Measurements from ENCODE around the gene OARD1. TPM values are rescaled to one million over a fixed set of nuclear protein-coding genes. Genes with fewer than 3 reads are reported as not detected.
"Not testable (repeated sequence)": the region's sequence is repeated elsewhere in the genome, so short reads cannot be mapped to it uniquely, and the experiment has no call there.

Gene OARD1
- polyA plus RNA-seq, 1 of the 3 experiments (the other 2 are of a cell fraction) = 5.6 TPM

DNA sequence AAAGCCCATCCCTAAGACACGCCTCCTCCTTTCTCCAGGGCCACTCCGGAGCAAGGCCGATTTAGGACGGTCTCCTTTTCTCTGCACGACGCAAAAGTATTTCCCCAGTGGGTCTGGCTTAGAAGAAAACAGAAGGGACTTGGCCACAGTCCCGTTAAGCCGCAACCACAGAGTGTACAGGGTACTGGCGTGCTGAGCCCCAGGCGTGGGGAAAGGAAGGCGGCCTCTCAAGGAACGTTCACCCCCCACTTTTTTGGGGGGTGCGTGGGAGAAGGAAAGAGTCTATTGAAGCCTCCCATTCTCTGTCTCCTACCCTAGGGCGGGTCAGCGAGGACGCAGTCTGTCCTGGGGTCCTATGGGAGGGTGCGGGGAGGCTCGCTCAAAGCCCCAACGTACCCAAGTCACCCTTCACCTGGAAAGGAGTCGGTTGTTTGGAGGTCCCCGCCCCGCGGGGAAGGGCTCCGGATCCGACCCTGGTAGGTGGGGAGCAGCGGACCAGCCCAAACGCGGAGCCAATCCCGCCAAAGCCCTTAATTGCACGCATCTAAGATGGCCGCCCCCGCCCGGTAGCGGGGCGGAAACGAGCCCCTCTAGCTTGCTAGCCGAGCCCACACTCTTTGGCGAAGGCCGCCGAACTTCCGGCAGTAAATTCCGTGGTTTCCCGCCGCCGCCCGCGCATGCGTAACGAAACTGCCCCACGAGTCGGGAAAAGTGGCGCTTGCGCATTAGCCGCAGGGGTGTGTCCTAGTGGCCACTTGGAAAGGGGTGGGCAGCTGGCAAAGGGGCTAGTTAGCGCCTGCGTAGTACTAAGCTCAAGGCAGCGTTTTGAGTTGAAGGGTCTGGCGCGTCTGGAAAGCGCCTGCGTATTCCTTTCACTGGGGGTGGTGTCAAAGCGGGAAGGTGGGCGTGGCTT, at the start of gene OARD1 (continued):
- TF ChIP-seq TCF12 (IDR thresholded peaks at IDR 0.05) = peak; percentile 16; the same call in 1 of the 2 replicates

DNA sequence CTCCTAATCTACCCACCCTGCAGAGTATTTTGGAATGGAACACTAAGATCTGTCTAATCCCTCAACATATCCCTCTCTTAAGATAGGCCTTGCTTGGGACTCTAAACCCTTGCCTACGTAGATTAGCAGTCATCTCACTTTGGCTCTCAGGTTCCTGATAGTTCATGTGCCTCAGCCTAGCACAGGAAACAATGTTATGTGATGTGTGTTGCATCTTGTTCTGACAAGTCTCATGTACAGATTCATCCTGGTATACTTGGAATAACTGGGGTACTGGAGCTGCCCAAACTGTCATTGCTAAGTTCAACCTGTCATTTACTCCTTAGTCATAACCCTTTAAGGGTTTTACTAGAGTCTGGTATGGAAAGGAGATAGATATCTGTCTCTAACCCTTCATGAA, 47.9 kb upstream of the OARD1 start:
- H3F3A ChIP-seq (replicated peaks; ENCODE audit: insufficient read depth) = no peaks in the 10 kb centered on the region
- 81% methylated on average over 1 of the region's 1 CpG for WGBS (ENCODE audit: low lambda C conversion rate)
- no peak overlapping the region for H2AFZ ChIP-seq (ENCODE audit: low read depth)
- H3K9me3 ChIP-seq = no peaks in the 10 kb centered on the region
- ChIA-PET CTCF (interaction anchor here (0.7 to 0.8 kb wide), 2 partner anchors 8 to 160 kb away, joined by 3 read pairs; no protein-coding TSS in a partner anchor), POLR2A (no interaction called here)
- no peak overlapping the region for H3K27ac ChIP-seq (ENCODE audit: low read depth in 2 of 2, low read length in 1 of 2)
- H3K9ac ChIP-seq = no peak overlapping the region
- no peaks in the 10 kb centered on the region for H4K20me1 ChIP-seq (ENCODE audit: insufficient read depth)
- H3K4me3 ChIP-seq (ENCODE audit: low read depth in 2 of 2, low read length in 1 of 2) = no peak overlapping the region
- no peaks in the 10 kb centered on the region for H3K4me1 ChIP-seq (ENCODE audit: control insufficient read depth in 1 of 2, insufficient read depth in 2 of 2, low read depth in 1 of 2, low read length in 1 of 2)
- DNase-seq = no peak
- H3K4me2 ChIP-seq = no peak overlapping the region
- H3K27me3 ChIP-seq (ENCODE audit: insufficient read depth) = no peaks in the 10 kb centered on the region
- H3K79me2 ChIP-seq (ENCODE audit: insufficient read depth) = no peaks in the 10 kb centered on the region
- no peaks in the 10 kb centered on the region for H3K36me3 ChIP-seq (replicated peaks in 1 of 2; ENCODE audit: control insufficient read depth in 1 of 2, insufficient read depth in 2 of 2, low read length in 1 of 2)
- TF ChIP-seq TAF1 (IDR thresholded peaks at IDR 0.05; ENCODE audit: borderline replicate concordance, low read depth, low read length) = no peak
- no peak for TF ChIP-seq TCF12 (IDR thresholded peaks at IDR 0.05)
- TF ChIP-seq, protein P1, sequence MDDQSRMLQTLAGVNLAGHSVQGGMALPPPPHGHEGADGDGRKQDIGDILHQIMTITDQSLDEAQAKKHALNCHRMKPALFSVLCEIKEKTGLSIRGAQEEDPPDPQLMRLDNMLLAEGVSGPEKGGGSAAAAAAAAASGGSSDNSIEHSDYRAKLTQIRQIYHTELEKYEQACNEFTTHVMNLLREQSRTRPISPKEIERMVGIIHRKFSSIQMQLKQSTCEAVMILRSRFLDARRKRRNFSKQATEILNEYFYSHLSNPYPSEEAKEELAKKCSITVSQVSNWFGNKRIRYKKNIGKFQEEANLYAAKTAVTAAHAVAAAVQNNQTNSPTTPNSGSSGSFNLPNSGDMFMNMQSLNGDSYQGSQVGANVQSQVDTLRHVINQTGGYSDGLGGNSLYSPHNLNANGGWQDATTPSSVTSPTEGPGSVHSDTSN (IDR thresholded peaks at IDR 0.05) = no peak
- no peak for TF ChIP-seq ELF1 (IDR thresholded peaks at IDR 0.05)
- no peak for TF ChIP-seq TEAD4 (IDR thresholded peaks at IDR 0.05; ENCODE audit: borderline replicate concordance, insufficient read depth)
- TF ChIP-seq EZH2phosphoT487 (IDR thresholded peaks at IDR 0.05; ENCODE audit: borderline replicate concordance, low read depth) = no peak
- TF ChIP-seq JUND (IDR thresholded peaks at IDR 0.05) = no peak
- TF ChIP-seq YY1 (IDR thresholded peaks at IDR 0.05; ENCODE audit: low read depth) = no peak
- TF ChIP-seq, protein P2, sequence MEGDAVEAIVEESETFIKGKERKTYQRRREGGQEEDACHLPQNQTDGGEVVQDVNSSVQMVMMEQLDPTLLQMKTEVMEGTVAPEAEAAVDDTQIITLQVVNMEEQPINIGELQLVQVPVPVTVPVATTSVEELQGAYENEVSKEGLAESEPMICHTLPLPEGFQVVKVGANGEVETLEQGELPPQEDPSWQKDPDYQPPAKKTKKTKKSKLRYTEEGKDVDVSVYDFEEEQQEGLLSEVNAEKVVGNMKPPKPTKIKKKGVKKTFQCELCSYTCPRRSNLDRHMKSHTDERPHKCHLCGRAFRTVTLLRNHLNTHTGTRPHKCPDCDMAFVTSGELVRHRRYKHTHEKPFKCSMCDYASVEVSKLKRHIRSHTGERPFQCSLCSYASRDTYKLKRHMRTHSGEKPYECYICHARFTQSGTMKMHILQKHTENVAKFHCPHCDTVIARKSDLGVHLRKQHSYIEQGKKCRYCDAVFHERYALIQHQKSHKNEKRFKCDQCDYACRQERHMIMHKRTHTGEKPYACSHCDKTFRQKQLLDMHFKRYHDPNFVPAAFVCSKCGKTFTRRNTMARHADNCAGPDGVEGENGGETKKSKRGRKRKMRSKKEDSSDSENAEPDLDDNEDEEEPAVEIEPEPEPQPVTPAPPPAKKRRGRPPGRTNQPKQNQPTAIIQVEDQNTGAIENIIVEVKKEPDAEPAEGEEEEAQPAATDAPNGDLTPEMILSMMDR (IDR thresholded peaks at IDR 0.05) = no peak
- no peaks in the 10 kb centered on the region for H3K9me2 ChIP-seq

DNA sequence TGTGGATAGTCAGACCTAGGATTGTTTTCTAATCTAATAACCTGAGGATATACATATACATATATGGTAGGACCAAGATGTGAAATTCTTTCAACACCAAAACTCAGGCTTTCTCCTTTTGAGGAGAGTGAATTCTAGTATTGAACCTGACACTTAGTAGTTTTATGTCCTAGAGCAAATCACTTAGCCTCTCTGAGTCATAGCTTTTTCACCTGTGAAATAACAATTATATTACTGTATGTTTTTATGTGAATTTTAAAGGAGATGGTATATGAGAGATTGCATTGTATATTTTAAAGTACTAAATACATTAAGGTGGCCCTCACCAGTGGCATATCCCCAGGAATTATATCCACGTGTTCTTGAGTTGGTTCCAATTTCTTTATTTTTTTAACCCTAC, 47.4 kb upstream of the OARD1 start:
- CTCF ChIA-PET = no interaction called here
- Histone ChIP-seq H3K27me3 (ENCODE audit: insufficient read depth) (no peaks in the 10 kb centered on the region), H3F3A (replicated peaks; ENCODE audit: insufficient read depth) (no peaks in the 10 kb centered on the region), H2AFZ (ENCODE audit: low read depth) (no peak overlapping the region), H4K20me1 (ENCODE audit: insufficient read depth) (no peaks in the 10 kb centered on the region), H3K4me2 (no peak overlapping the region), H3K4me3 (ENCODE audit: low read depth in 2 of 2, low read length in 1 of 2) (no peak overlapping the region), H3K27ac (ENCODE audit: low read depth in 2 of 2, low read length in 1 of 2) (no peak overlapping the region), H3K9me2 (no peaks in the 10 kb centered on the region), H3K79me2 (ENCODE audit: insufficient read depth) (no peaks in the 10 kb centered on the region), H3K36me3 (replicated peaks in 1 of 2; ENCODE audit: control insufficient read depth in 1 of 2, insufficient read depth in 2 of 2, low read length in 1 of 2) (no peaks in the 10 kb centered on the region), H3K4me1 (ENCODE audit: control insufficient read depth in 1 of 2, insufficient read depth in 2 of 2, low read depth in 1 of 2, low read length in 1 of 2) (no peaks in the 10 kb centered on the region), H3K9ac (no peak overlapping the region), H3K9me3 (no peaks in the 10 kb centered on the region)
- WGBS (ENCODE audit: low lambda C conversion rate) = 57% methylated on average over 1 of the region's 1 CpG
- DNase-seq = no peak
- POLR2A ChIA-PET = no interaction called here
- TF ChIP-seq FOSL2 (IDR thresholded peaks at IDR 0.05; ENCODE audit: borderline replicate concordance, low read depth) = no peak
- TF ChIP-seq, protein P3, sequence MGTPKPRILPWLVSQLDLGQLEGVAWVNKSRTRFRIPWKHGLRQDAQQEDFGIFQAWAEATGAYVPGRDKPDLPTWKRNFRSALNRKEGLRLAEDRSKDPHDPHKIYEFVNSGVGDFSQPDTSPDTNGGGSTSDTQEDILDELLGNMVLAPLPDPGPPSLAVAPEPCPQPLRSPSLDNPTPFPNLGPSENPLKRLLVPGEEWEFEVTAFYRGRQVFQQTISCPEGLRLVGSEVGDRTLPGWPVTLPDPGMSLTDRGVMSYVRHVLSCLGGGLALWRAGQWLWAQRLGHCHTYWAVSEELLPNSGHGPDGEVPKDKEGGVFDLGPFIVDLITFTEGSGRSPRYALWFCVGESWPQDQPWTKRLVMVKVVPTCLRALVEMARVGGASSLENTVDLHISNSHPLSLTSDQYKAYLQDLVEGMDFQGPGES (IDR thresholded peaks at IDR 0.05; ENCODE audit: low read depth, low read length) = no peak

DNA sequence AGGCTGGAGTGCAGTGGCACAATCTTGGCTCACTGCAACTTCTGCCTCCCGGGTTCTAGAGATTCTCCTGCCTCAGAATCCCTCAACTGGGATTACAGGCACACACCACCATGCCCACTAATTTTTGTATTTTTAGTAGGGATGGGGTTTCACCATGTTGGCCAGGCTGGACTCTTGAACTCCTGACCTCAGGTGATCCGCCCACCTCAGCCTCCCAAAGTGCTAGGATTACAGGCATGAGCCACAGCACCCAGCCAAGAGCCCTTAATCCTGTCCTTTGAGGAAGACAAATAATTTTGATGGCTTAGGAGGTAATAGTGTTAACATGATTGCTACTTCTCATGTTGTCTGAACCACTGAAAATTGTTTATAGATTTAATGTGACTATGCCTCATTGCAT, 42.9 kb upstream of the OARD1 start:
- H4K20me1 ChIP-seq (ENCODE audit: insufficient read depth); DNase-seq: not testable (repeated sequence)
- WGBS (ENCODE audit: low lambda C conversion rate) = 90% methylated on average over 2 of the region's 2 CpGs

More for the DNA sequence above, 42.9 kb upstream of the OARD1 start:
- H3K27ac ChIP-seq (ENCODE audit: low read depth in 2 of 2, low read length in 1 of 2); POLR2A ChIA-PET; H3K27me3 ChIP-seq (ENCODE audit: insufficient read depth); H3K4me1 ChIP-seq (ENCODE audit: control insufficient read depth in 1 of 2, insufficient read depth in 2 of 2, low read depth in 1 of 2, low read length in 1 of 2); CTCF ChIA-PET; H3K79me2 ChIP-seq (ENCODE audit: insufficient read depth); H3K4me3 ChIP-seq (ENCODE audit: low read depth in 2 of 2, low read length in 1 of 2); H3K4me2 ChIP-seq; H3K9me2 ChIP-seq; H3F3A ChIP-seq (replicated peaks; ENCODE audit: insufficient read depth); H3K9me3 ChIP-seq; H2AFZ ChIP-seq (ENCODE audit: low read depth); H3K36me3 ChIP-seq (replicated peaks in 1 of 2; ENCODE audit: control insufficient read depth in 1 of 2, insufficient read depth in 2 of 2, low read length in 1 of 2); H3K9ac ChIP-seq: not testable (repeated sequence)
